H1 (cell line): ENCODE measurements around the gene ZDHHC22. TPM values are rescaled to one million over a fixed set of nuclear protein-coding genes. Genes with fewer than 3 reads are reported as not detected.

ENCODE experiments used
- CTCF ChIA-PET: fragments of 300-600 bp; sonication (Branson Sonifier 250); formaldehyde crosslinking; loops from one replicate; lab custom pipeline; 2021; ENCODE audit not compliant: partially characterized antibody; lab: Charles Lee
- POLR2A ChIA-PET: fragments of 300-600 bp; sonication (Branson Sonifier 250); formaldehyde crosslinking; loops from one replicate; lab custom pipeline; 2021; ENCODE audit warnings: inconsistent platforms; ENCODE audit not compliant: partially characterized antibody; lab: Charles Lee
- DNase-seq, 2 experiments: peaks; one replicate each; pipeline versions ENCODE4 v3.0.0 to v3.0.0-alpha.2; 2010 to 2022; ENCODE audit warnings: low spot score in 2 of 2, low read depth in 1 of 2, mixed read lengths in 1 of 2
- FAIRE-seq: peaks from 2 replicates; lab custom pipeline; 2011; peaks lifted over from hg19 to GRCh38; lab: Jason Lieb, UNC
- H2AFZ ChIP-seq: 2 replicates; pipeline ENCODE4 v1.8.1; 2012; ENCODE audit warnings: low read length, inconsistent platforms
- H2AK5ac ChIP-seq: 2 replicates; pipeline ENCODE4 v1.6.1; 2013; ENCODE audit warnings: low read depth, low read length
- H2BK120ac ChIP-seq: replicated peaks from 2 replicates; pipeline ENCODE3; 2013; ENCODE audit warnings: low read depth, low read length, inconsistent platforms
- H2BK12ac ChIP-seq: 2 replicates; pipeline ENCODE4 v1.6.1; 2013; ENCODE audit warnings: low read depth, low read length
- H2BK15ac ChIP-seq: 2 replicates; pipeline ENCODE4 v1.6.1; 2013; ENCODE audit warnings: low read length
- H2BK20ac ChIP-seq: 2 replicates; pipeline ENCODE4 v1.6.1; 2013; ENCODE audit warnings: low read length
- H2BK5ac ChIP-seq: 2 replicates; pipeline ENCODE4 v1.6.1; 2013; ENCODE audit warnings: low read depth, low read length
- H3K14ac ChIP-seq: 2 replicates; pipeline ENCODE4 v1.6.1; 2013; ENCODE audit warnings: inconsistent platforms; ENCODE audit not compliant: insufficient read length
- H3K18ac ChIP-seq: 2 replicates; pipeline ENCODE4 v1.6.1; 2013; ENCODE audit warnings: low read length; ENCODE audit errors: extremely low read depth
- H3K23ac ChIP-seq: 2 replicates; pipeline ENCODE4 v1.6.1; 2013; ENCODE audit warnings: inconsistent platforms; ENCODE audit not compliant: insufficient read length
- H3K23me2 ChIP-seq: 2 replicates; pipeline ENCODE4 v1.6.1; 2013; ENCODE audit warnings: low read depth, low read length
- H3K27ac ChIP-seq: 2 replicates; pipeline ENCODE4 v1.6.1; 2011; ENCODE audit warnings: low read depth, low read length, inconsistent platforms
- H3K27me3 ChIP-seq, 4 experiments: replicated peaks in 1 of 4; 1 replicate in 1 of 4; 2 replicates in 3 of 4; pipeline versions ENCODE4 v1.6.1 to v1.8.1; 2011 to 2013; ENCODE audit warnings: low read length in 3 of 4, mild to moderate bottlenecking in 3 of 4, inconsistent platforms in 2 of 4, mixed read lengths in 2 of 4, moderate library complexity in 1 of 4; ENCODE audit not compliant: control insufficient read depth in 3 of 4, insufficient read depth in 3 of 4; ENCODE audit errors: extremely low read depth in 1 of 4
- H3K36me3 ChIP-seq, 4 experiments: 2 replicates each; pipeline versions ENCODE4 v1.6.1 to v1.8.1; 2011 to 2013; ENCODE audit warnings: mild to moderate bottlenecking in 4 of 4, low read length in 3 of 4, moderate library complexity in 2 of 4, control low read depth in 1 of 4, inconsistent platforms in 1 of 4; ENCODE audit not compliant: insufficient read depth in 4 of 4, control insufficient read depth in 2 of 4
- H3K4ac ChIP-seq: replicated peaks from 2 replicates; pipeline ENCODE3; 2013; ENCODE audit warnings: low read length, low read depth, mixed read lengths, inconsistent platforms; ENCODE audit not compliant: insufficient read length
- H3K4me1 ChIP-seq, 4 experiments: replicated peaks in 1 of 4; 1 replicate in 1 of 4; 2 replicates in 3 of 4; pipeline versions ENCODE4 v1.6.1 to v1.8.1; 2011 to 2013; ENCODE audit warnings: low read length in 3 of 4, inconsistent platforms in 2 of 4, mixed read lengths in 1 of 4; ENCODE audit not compliant: insufficient read depth in 4 of 4, control insufficient read depth in 3 of 4
- H3K4me2 ChIP-seq, 2 experiments: 2 replicates each; pipeline versions ENCODE4 v1.6.1 to v1.8.1; 2011 to 2013; ENCODE audit warnings: low read depth in 2 of 2, low read length in 2 of 2, control low read depth in 1 of 2, inconsistent platforms in 1 of 2, mild to moderate bottlenecking in 1 of 2; ENCODE audit not compliant: insufficient read depth in 1 of 2
- H3K4me3 ChIP-seq, 4 experiments: fragments of 200-600, 300-600 bp in 1 of 4; sonication (generic), shearing (Covaris generic), sonication (Bioruptor Twin) in 1 of 4; 2 replicates each; pipeline versions ENCODE4 v1.5.1 to v1.8.1; 2011 to 2016; ENCODE audit warnings: low read length in 4 of 4, low read depth in 3 of 4, control low read depth in 2 of 4, inconsistent platforms in 2 of 4, mild to moderate bottlenecking in 2 of 4, mixed read lengths in 1 of 4, moderate library complexity in 1 of 4; ENCODE audit not compliant: insufficient read depth in 2 of 4; ENCODE audit errors: extremely low read depth in 1 of 4
- H3K56ac ChIP-seq: replicated peaks from 2 replicates; pipeline ENCODE3; 2013; ENCODE audit warnings: low read depth, mild to moderate bottlenecking, mixed read lengths, low read length, inconsistent platforms; ENCODE audit not compliant: insufficient read length
- H3K79me1 ChIP-seq: 2 replicates; pipeline ENCODE4 v1.6.1; 2013; ENCODE audit warnings: low read depth, low read length, control low read depth
- H3K79me2 ChIP-seq, 2 experiments: 2 replicates each; pipeline versions ENCODE4 v1.6.1 to v1.8.1; 2012 to 2013; ENCODE audit warnings: low read length in 2 of 2, mild to moderate bottlenecking in 2 of 2, inconsistent platforms in 1 of 2; ENCODE audit not compliant: insufficient read depth in 2 of 2, control insufficient read depth in 1 of 2
- H3K9ac ChIP-seq, 4 experiments: replicated peaks in 1 of 4; 1 replicate in 1 of 4; 2 replicates in 3 of 4; pipeline versions ENCODE4 v1.6.1 to v1.8.1; 2011 to 2013; ENCODE audit warnings: low read depth in 3 of 4, low read length in 3 of 4, control low read depth in 2 of 4, mild to moderate bottlenecking in 2 of 4, moderate library complexity in 2 of 4, inconsistent platforms in 1 of 4; ENCODE audit errors: extremely low read depth in 1 of 4
- H3K9me3 ChIP-seq, 2 experiments: 2 replicates each; pipeline versions ENCODE4 v1.6.1 to v1.8.1; 2012 to 2013; ENCODE audit warnings: mild to moderate bottlenecking in 2 of 2, moderate library complexity in 2 of 2, control low read depth in 1 of 2, inconsistent platforms in 1 of 2, low read depth in 1 of 2, low read length in 1 of 2, mixed read lengths in 1 of 2; ENCODE audit not compliant: insufficient read depth in 2 of 2
- H4K20me1 ChIP-seq, 2 experiments: replicated peaks in 1 of 2; 2 replicates each; pipeline versions ENCODE3 to v1.8.1; 2011 to 2013; ENCODE audit warnings: inconsistent platforms in 2 of 2, low read length in 2 of 2, mild to moderate bottlenecking in 1 of 2; ENCODE audit not compliant: insufficient read depth in 2 of 2, control insufficient read depth in 1 of 2
- H4K5ac ChIP-seq: 2 replicates; pipeline ENCODE4 v1.6.1; 2013; ENCODE audit warnings: low read length, low read depth, mixed read lengths, inconsistent platforms; ENCODE audit not compliant: insufficient read length
- H4K8ac ChIP-seq: 2 replicates; pipeline ENCODE4 v1.8.0; 2013; ENCODE audit warnings: mild to moderate bottlenecking, moderate library complexity, low read length, inconsistent platforms; ENCODE audit not compliant: insufficient read depth; ENCODE audit errors: extremely low read depth
- H4K91ac ChIP-seq: replicated peaks from 2 replicates; pipeline ENCODE3; 2013; ENCODE audit warnings: low read length, mixed read lengths, inconsistent platforms; ENCODE audit not compliant: insufficient read length
- CHD1 ChIP-seq: IDR thresholded peaks from 2 replicates; pipeline ENCODE4 v1.6.1; 2012; ENCODE audit warnings: low read depth, low read length, improper control_type of control experiment
- CREB1 ChIP-seq: IDR thresholded peaks from 2 replicates; pipeline ENCODE4 v1.6.1; 2012; ENCODE audit warnings: inconsistent platforms
- KDM5A ChIP-seq: fragments of 200-600 bp; IDR thresholded peaks from 2 replicates; pipeline ENCODE4 v1.7.1; 2012; ENCODE audit warnings: mild to moderate bottlenecking, low read length, inconsistent platforms, mixed read lengths
- PHF8 ChIP-seq: fragments of 200-600 bp; sonication (generic); conservative IDR thresholded peaks from 2 replicates; pipeline ENCODE4 v1.7.1; 2012; ENCODE audit warnings: low read depth, mild to moderate bottlenecking, inconsistent platforms, low read length, moderate library complexity
- TAF7 ChIP-seq: optimal IDR thresholded peaks from 2 replicates; pipeline ENCODE3; 2011; ENCODE audit warnings: low read depth, mild to moderate bottlenecking, inconsistent platforms, low read length, moderate library complexity, borderline replicate concordance
- TBP ChIP-seq: IDR thresholded peaks from 2 replicates; pipeline ENCODE4 v1.6.1; 2011; ENCODE audit warnings: low read depth, low read length, improper control_type of control experiment
- WGBS, 2 experiments: shearing (Covaris generic) in 1 of 2; methylation state at CpG; one replicate each; pipeline versions ENCODE4 v1.1.6 to v1.1.7; 2013 to 2015; ENCODE audit warnings: low lambda C conversion rate in 2 of 2, mixed read lengths in 2 of 2, inconsistent platforms in 1 of 2, low coverage in 1 of 2, missing lambda C conversion rate in 1 of 2; ENCODE audit not compliant: insufficient replicate concordance in 2 of 2, insufficient coverage in 1 of 2, insufficient read length in 1 of 2; ENCODE audit errors: extremely low coverage in 1 of 2, missing lambda C conversion rate in 1 of 2; 5-methylcytosine and 5-hydroxymethylcytosine counted together
- polyA plus RNA-seq, 7 experiments: library from polyadenylated mRNA; depleted of rRNA in 3 of 7; stranded (reverse) in 5 of 7; unstranded in 2 of 7; fragments of >200 nt in 5 of 7; fragments of 200-250 nt in 2 of 7; gene quantifications; 1 replicate in 5 of 7; 2 replicates in 1 of 7; 4 replicates in 1 of 7; pipeline versions ENCODE4 v1.2.1 to v1.2.3, GENCODE V29; 2011 to 2013; ENCODE audit warnings: missing spikeins in 2 of 7, mixed read lengths in 2 of 7
- total RNA-seq: library from RNA; stranded (reverse); fragmentation: NEBNext Ultra II Directional; extraction: Animal tissue kit (Norgen Biotek cat#: 25700); gene quantifications from 2 replicates; pipeline ENCODE4 v1.2.1, GENCODE V29; 2021
- TF ChIP-seq, protein P1 (sequence below): IDR thresholded peaks from 2 replicates; pipeline ENCODE4 v1.6.1; 2012; ENCODE audit warnings: inconsistent platforms
- TF ChIP-seq, protein P2 (sequence below): IDR thresholded peaks from 2 replicates; pipeline ENCODE4 v1.6.1; 2012; ENCODE audit warnings: low read length, inconsistent platforms

The ZDHHC22 gene
- total and polyA plus RNA-seq, 2 of the 8 experiments (the other 6 are each of a cell fraction or from before 2014, with no cell fraction given), result 23.8 to 55.2 TPM

DNA sequence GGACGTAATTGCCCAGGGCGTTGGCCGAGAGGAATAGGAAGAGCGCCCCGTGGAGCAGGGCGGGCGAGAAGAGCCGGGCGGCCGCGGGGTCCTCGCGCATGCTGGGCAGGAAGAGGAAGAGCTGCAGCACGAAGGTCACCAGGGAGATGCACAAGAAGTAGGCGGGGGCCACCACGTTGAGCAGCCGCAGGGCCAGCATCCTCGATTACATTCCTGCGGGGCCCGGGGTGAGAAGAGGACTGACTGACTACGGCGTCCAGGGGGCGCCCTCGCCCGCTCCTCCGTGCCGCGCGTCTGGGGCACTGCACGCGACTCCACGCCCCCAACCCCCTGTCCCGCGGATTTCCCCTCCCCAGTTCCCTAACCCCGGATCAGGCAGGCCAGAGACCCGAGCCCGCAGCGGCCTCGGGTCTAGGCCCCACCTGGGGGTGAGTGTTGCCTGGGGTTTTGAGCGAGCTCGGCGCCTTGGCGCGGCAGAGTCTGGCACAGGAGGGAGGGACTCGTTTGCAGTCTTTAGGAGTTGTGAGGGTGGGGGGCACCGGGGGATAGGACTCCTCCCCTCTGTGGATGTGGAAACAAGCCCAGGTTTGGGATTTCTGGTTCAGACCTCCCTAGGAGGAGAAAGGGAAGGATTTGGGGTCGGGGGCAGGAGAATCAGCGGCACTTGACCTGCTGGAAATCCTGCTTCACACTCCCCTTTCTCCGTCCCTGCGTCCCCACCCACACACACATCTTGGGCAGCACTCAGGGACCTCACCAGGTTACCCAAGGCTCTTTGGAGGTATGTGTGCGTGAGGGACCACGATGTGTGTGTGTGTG lies 1.8 kb downstream of the ZDHHC22 start:
- no peak overlapping the region; the same call in 1 of the 2 replicates for H4K8ac ChIP-seq
- ChIA-PET POLR2A (interaction anchor here (1.0 to 2.2 kb wide), 3 partner anchors 21 to 49 kb away, joined by 3 to 8 read pairs (median 5); no protein-coding TSS in a partner anchor), CTCF (interaction anchor here (0.6 to 52.5 kb wide), 22 partner anchors 12 to 297 kb away, joined by 3 to 1490 read pairs (median 4); partner anchors contain the start of gene CIPC)
- peak overlapping the region in 1 of 4 experiments; percentile 46; a peak in 1 of 7 replicates for H3K9ac ChIP-seq
- no peak overlapping the region for H4K5ac ChIP-seq
- peak overlapping the region; percentile 22 for H3K4ac ChIP-seq
- peak overlapping the region; percentile 100 for H3K4me2 ChIP-seq
- H2BK12ac ChIP-seq, result peak overlapping the region; percentile 81; the same call in 1 of the 2 replicates
- FAIRE-seq, result no peak
- H3K56ac ChIP-seq, result no peak overlapping the region
- peak overlapping the region; percentile 28 for H4K91ac ChIP-seq
- H3K18ac ChIP-seq, result peak overlapping the region; percentile 88
- peaks cover 9 to 37% (median 22%) of the 10 kb centered on the region in 4 experiments for H3K4me1 ChIP-seq
- no peak overlapping the region for H2BK20ac ChIP-seq
- peaks cover 3 to 9% of the 10 kb centered on the region in 2 experiments for H4K20me1 ChIP-seq
- H3K4me3 ChIP-seq, result peak overlapping the region; percentile 69 to 79 (median 78)
- H2AK5ac ChIP-seq, result peak overlapping the region; percentile 44; the same call in 1 of the 2 replicates
- H3K27ac ChIP-seq, result no peak overlapping the region
- H3K14ac ChIP-seq, result no peak overlapping the region
- H3K23ac ChIP-seq, result peak overlapping the region; percentile 19
- peaks cover 0 to 22% (median 6%) of the 10 kb centered on the region in 4 experiments; a peak in 5 of 8 replicates for H3K36me3 ChIP-seq
- WGBS, 2 experiments, result 12% methylated on average over 36 of the region's 52 CpGs; no CpG with 5 or more reads in 1 of the 2 experiments
- H3K79me2 ChIP-seq, result peaks cover 0 to 8% of the 10 kb centered on the region in 2 experiments; a peak in 1 of 4 replicates
- 0 out of 2 replicates have a peak overlapping the region, but pooled peaks have one; percentile 14 for H2AFZ ChIP-seq
- DNase-seq, result peak in 1 of 2 experiments; percentile 93
- H2BK5ac ChIP-seq, result 0 out of 2 replicates have a peak overlapping the region, but pooled peaks have one; percentile 61
- H3K23me2 ChIP-seq, result peaks cover 20% of the 10 kb centered on the region
- H3K9me3 ChIP-seq, result no peaks in the 10 kb centered on the region
- peak overlapping the region; percentile 58 for H2BK120ac ChIP-seq
- 0 out of 2 replicates have a peak, but pooled peaks cover 4% of the 10 kb centered on the region for H3K79me1 ChIP-seq
- peaks cover 0 to 4% (median 2%) of the 10 kb centered on the region in 4 experiments; a peak in 3 of 7 replicates for H3K27me3 ChIP-seq
- peak overlapping the region; percentile 66; the same call in 1 of the 2 replicates for H2BK15ac ChIP-seq
- TF ChIP-seq CHD1, result no peak
- TF ChIP-seq, protein P1, sequence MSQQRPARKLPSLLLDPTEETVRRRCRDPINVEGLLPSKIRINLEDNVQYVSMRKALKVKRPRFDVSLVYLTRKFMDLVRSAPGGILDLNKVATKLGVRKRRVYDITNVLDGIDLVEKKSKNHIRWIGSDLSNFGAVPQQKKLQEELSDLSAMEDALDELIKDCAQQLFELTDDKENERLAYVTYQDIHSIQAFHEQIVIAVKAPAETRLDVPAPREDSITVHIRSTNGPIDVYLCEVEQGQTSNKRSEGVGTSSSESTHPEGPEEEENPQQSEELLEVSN, result peak; percentile 67
- no peak for TF ChIP-seq TBP
- TF ChIP-seq KDM5A, result no peak
- TF ChIP-seq CREB1, result peak; percentile 60; the same call in 1 of the 2 replicates
- TF ChIP-seq, protein P2, sequence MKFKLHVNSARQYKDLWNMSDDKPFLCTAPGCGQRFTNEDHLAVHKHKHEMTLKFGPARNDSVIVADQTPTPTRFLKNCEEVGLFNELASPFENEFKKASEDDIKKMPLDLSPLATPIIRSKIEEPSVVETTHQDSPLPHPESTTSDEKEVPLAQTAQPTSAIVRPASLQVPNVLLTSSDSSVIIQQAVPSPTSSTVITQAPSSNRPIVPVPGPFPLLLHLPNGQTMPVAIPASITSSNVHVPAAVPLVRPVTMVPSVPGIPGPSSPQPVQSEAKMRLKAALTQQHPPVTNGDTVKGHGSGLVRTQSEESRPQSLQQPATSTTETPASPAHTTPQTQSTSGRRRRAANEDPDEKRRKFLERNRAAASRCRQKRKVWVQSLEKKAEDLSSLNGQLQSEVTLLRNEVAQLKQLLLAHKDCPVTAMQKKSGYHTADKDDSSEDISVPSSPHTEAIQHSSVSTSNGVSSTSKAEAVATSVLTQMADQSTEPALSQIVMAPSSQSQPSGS, result no peak
- TF ChIP-seq PHF8, result no peak
- TF ChIP-seq TAF7, result no peak
